Stimulated activated effector memory CD8-positive, alpha-beta T cell treated with anti-CD3 and anti-CD28 coated beads, Interleukin-12 subunit alpha, Interleukin-12 subunit beta, amount 100 ng/mL, for 72 hours (primary cell): Measurements from ENCODE around the gene CDYL.

Experiments
- ATAC-seq: fragments of 150-1000 bp; cut with Tn5 transposase; 2 replicates; pipeline ENCODE4 v1.10.0; 2021
- DNase-seq, 2 donors: peaks; one replicate each; pipeline ENCODE4 v3.0.0; 2021 to 2022; ENCODE audit warnings: low spot score in 2 of 2
- H3K27ac Mint-ChIP-seq: one replicate; pipeline ENCODE4 v1.8.0; 2022; ENCODE audit warnings: mild to moderate bottlenecking, mixed read lengths
- H3K36me3 Mint-ChIP-seq: one replicate; pipeline ENCODE4 v1.8.0; 2022; ENCODE audit warnings: mild to moderate bottlenecking, mixed read lengths
- H3K4me1 Mint-ChIP-seq: one replicate; pipeline ENCODE4 v1.8.0; 2022; ENCODE audit warnings: mixed read lengths
- H3K4me3 Mint-ChIP-seq: one replicate; pipeline ENCODE4 v1.8.0; 2022; ENCODE audit warnings: mild to moderate bottlenecking, mixed read lengths
- H3K9me3 Mint-ChIP-seq: one replicate; pipeline ENCODE4 v1.8.0; 2022; ENCODE audit warnings: mixed read lengths

CDYL gene

GRCh38 chr6:4889701-4890100 lies 113.5 kb downstream of the CDYL start:
- no peak for DNase-seq
- ATAC-seq, result no peak
- peaks cover 25% of the 10 kb centered on the region for H3K4me1 Mint-ChIP-seq
- H3K27ac Mint-ChIP-seq, result peak overlapping the region; percentile 64
- H3K36me3 Mint-ChIP-seq, result peaks cover 35% of the 10 kb centered on the region
- no peaks in the 10 kb centered on the region for H3K9me3 Mint-ChIP-seq
- H3K4me3 Mint-ChIP-seq, result no peak overlapping the region

GRCh38 chr6:4890191-4890590 lies 114.0 kb downstream of the CDYL start:
- no peaks in the 10 kb centered on the region for H3K9me3 Mint-ChIP-seq
- H3K27ac Mint-ChIP-seq, result peak overlapping the region; percentile 64
- no peak for ATAC-seq

DNA sequence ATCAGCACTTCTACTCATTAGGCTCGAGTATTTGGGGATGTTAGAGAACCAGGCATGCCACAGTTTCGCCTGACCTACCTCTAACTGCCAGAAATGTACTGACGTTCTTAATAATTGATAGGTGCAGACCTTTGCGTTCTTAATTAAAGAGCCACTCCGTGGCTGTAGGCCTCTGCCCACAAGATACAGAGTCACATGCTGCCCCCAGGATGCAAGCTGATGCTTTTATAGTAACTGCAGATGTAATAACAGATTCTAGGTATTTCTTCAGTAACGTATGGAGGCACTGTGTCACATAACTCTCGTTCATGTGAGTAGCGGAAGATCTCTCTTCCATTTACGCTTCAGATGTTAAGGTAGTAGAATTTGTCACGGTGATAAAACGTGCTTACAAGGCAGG lies 114.4 kb downstream of the CDYL start:
- H3K27ac Mint-ChIP-seq, result no peak overlapping the region
- H3K4me3 Mint-ChIP-seq, result no peak overlapping the region
- peaks cover 23% of the 10 kb centered on the region for H3K4me1 Mint-ChIP-seq
- H3K36me3 Mint-ChIP-seq, result peaks cover 36% of the 10 kb centered on the region
- DNase-seq (no peak), ATAC-seq (no peak)
- no peaks in the 10 kb centered on the region for H3K9me3 Mint-ChIP-seq

More at GRCh38 chr6:4890191-4890590, 114.0 kb downstream of the CDYL start:
- Mint-ChIP-seq H3K36me3 (peaks cover 36% of the 10 kb centered on the region), H3K4me1 (peaks cover 25% of the 10 kb centered on the region), H3K4me3 (no peak overlapping the region)
- DNase-seq, result no peak

DNA sequence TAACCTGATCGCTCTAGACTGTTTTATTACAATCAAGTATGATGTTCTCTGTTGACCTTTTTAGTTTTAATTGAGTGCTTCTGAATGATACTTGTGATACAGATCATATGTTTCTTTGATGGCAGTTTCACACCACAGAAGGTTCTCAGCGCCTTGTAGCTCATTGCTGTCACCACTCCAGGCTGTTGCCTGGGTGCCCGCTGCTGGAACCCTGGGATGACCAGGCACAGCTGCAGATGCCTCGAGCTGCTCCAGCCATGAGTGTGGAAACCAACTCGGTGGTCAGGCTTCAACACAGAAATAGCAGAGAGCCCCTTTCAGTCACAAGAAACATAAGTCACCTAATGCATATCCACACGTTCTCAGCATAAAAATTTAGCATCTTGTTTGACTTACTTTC lies 114.9 kb downstream of the CDYL start:
- no peak for DNase-seq
- Mint-ChIP-seq H3K36me3 (peaks cover 40% of the 10 kb centered on the region), H3K9me3 (no peaks in the 10 kb centered on the region), H3K4me3 (no peak overlapping the region), H3K27ac (no peak overlapping the region), H3K4me1 (peaks cover 18% of the 10 kb centered on the region)
- ATAC-seq, result no peak

- H3K4me1 Mint-ChIP-seq, result peaks cover 9% of the 10 kb centered on the region
- peak in 1 of 2 donors; percentile 40 for DNase-seq
- no peak overlapping the region for H3K4me3 Mint-ChIP-seq
- H3K9me3 Mint-ChIP-seq, result no peaks in the 10 kb centered on the region
- peaks cover 46% of the 10 kb centered on the region for H3K36me3 Mint-ChIP-seq
- no peak overlapping the region for H3K27ac Mint-ChIP-seq
- ATAC-seq, result no peak
Observed at GRCh38 chr6:4892785-4893485, 116.7 kb downstream of the CDYL start.

GRCh38 chr6:4894049-4894448 lies 117.8 kb downstream of the CDYL start:
- Mint-ChIP-seq H3K36me3 (peaks cover 46% of the 10 kb centered on the region), H3K4me3 (no peak overlapping the region), H3K27ac (no peak overlapping the region), H3K9me3 (peaks cover under 1% of the 10 kb centered on the region), H3K4me1 (peaks cover 7% of the 10 kb centered on the region)
- ATAC-seq, result no peak
- DNase-seq, result peak in 1 of 2 donors; percentile 25

- Mint-ChIP-seq H3K27ac (no peak overlapping the region), H3K4me3 (no peak overlapping the region), H3K9me3 (peaks cover 3% of the 10 kb centered on the region), H3K4me1 (no peaks in the 10 kb centered on the region), H3K36me3 (peaks cover 46% of the 10 kb centered on the region)
- ATAC-seq, result no peak
- DNase-seq, result no peak
Observed at GRCh38 chr6:4895971-4896370, 119.8 kb downstream of the CDYL start.

GRCh38 chr6:4896401-4896800 lies 120.2 kb downstream of the CDYL start:
- no peak for ATAC-seq
- H3K27ac Mint-ChIP-seq, result peak overlapping the region; percentile 17

DNA sequence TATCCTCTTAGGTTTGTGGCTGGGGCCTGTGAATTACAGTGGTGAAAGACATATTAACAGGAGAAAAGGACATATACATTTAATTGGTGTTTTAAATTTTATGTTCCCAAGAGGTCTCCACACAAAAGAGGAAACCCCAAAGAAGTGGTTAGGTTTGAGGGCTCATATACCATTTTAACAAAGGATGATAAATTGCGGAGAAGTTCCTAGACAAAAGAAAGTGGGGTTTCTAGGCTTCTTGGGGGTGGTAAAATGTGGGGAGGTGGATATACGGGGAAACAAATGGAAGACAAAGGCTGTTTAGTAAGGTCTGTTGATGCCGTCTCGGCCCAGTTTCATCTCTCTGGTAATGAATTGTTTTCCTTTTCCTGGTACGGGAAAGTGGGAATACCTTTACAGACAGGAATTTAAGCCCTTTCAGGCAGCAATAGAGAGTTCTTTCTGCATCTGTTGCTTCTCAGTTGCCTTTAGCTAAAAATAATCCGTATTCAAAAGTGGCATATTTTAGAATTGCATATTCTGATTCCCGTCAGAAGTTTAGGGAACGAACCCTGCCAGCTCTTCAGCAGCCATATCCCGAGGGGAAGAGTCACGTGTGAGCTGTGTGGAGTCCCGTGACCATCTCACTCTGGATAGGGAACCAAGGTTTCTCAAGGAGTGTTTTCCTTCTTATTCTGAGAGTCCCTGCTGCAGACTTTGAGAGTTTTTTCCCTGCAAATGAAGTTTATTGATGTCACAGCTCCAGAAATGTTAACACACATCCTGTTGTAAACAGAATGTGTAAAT lies 123.2 kb downstream of the CDYL start:
- Mint-ChIP-seq H3K36me3 (peaks cover 14% of the 10 kb centered on the region), H3K4me1 (peaks cover 9% of the 10 kb centered on the region), H3K4me3 (no peak overlapping the region), H3K9me3 (peaks cover 3% of the 10 kb centered on the region), H3K27ac (no peak overlapping the region)
- DNase-seq (no peak), ATAC-seq (no peak)

More at GRCh38 chr6:4896401-4896800, 120.2 kb downstream of the CDYL start:
- DNase-seq, result no peak
- Mint-ChIP-seq H3K4me3 (no peak overlapping the region), H3K36me3 (peaks cover 43% of the 10 kb centered on the region), H3K4me1 (peaks cover 4% of the 10 kb centered on the region), H3K9me3 (peaks cover 3% of the 10 kb centered on the region)

GRCh38 chr6:4901386-4902061 lies 125.3 kb downstream of the CDYL start:
- peaks cover 3% of the 10 kb centered on the region for H3K9me3 Mint-ChIP-seq
- ATAC-seq, result peak; percentile 71
- H3K4me3 Mint-ChIP-seq, result no peak overlapping the region

DNA sequence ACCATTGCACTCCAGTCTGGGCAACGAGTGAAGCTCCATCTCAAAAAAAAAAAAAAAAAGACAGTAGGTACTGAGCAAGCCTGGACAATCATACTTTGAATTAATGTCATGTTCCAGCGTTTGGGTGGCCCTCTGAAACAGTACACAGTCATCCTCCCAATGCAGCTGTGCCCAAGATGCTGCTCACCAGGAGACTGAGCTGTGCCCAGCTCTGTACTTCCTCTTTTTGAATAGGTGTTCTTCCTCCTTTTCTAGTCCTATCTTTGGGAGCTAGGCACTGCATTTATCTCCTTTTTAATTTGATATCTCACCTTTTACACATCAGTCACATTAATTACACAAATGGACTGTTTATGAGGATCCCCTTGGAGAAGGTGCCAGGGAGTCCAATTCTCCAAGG lies 126.2 kb downstream of the CDYL start:
- no peak overlapping the region for H3K27ac Mint-ChIP-seq
- H3K36me3 Mint-ChIP-seq, result peaks cover 7% of the 10 kb centered on the region
- peaks cover 3% of the 10 kb centered on the region for H3K9me3 Mint-ChIP-seq
- ATAC-seq (no peak), DNase-seq (peak in 1 of 2 donors; percentile 23)
- H3K4me1 Mint-ChIP-seq, result peaks cover 39% of the 10 kb centered on the region
- no peak overlapping the region for H3K4me3 Mint-ChIP-seq

More at GRCh38 chr6:4901386-4902061, 125.3 kb downstream of the CDYL start:
- peaks cover 30% of the 10 kb centered on the region for H3K4me1 Mint-ChIP-seq
- H3K36me3 Mint-ChIP-seq, result peaks cover 9% of the 10 kb centered on the region
- DNase-seq, result peak in 1 of 2 donors; percentile 41
- no peak overlapping the region for H3K27ac Mint-ChIP-seq

DNA sequence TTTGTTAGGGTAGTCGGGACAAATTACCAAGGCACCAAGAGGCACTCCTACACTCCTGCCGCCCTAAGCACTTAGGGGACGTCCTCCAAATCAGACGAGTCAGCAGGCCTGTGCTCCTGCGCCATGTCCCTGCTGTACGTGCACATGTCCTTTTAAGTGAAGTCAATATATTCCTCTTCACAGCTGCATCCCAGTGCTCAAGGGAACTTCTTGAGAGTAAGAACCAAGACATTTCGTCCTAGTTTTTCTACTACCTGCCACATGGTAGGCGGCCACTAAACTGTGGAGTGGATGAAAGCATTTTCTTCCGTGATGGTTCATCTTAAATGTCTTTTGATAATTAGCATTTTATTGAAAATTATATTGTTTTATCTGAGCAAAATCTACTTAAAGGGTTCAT lies 126.9 kb downstream of the CDYL start:
- Mint-ChIP-seq H3K36me3 (peaks cover 7% of the 10 kb centered on the region), H3K4me1 (peaks cover 46% of the 10 kb centered on the region), H3K9me3 (peaks cover 3% of the 10 kb centered on the region), H3K27ac (no peak overlapping the region), H3K4me3 (no peak overlapping the region)
- no peak for ATAC-seq
- no peak for DNase-seq

GRCh38 chr6:4903751-4904370 lies 127.7 kb downstream of the CDYL start:
- peak in 1 of 2 donors; percentile 41 for DNase-seq

GRCh38 chr6:4904461-4905025 lies 128.3 kb downstream of the CDYL start:
- Mint-ChIP-seq H3K27ac (no peak overlapping the region), H3K4me1 (peaks cover 58% of the 10 kb centered on the region), H3K4me3 (no peak overlapping the region), H3K9me3 (no peaks in the 10 kb centered on the region), H3K36me3 (peaks cover 10% of the 10 kb centered on the region)
- DNase-seq (peak in 1 of 2 donors; percentile 34), ATAC-seq (no peak)

More at GRCh38 chr6:4903751-4904370, 127.7 kb downstream of the CDYL start:
- Mint-ChIP-seq H3K4me1 (peaks cover 54% of the 10 kb centered on the region), H3K36me3 (peaks cover 7% of the 10 kb centered on the region), H3K9me3 (peaks cover 3% of the 10 kb centered on the region), H3K27ac (no peak overlapping the region), H3K4me3 (no peak overlapping the region)
- no peak for ATAC-seq

GRCh38 chr6:4905826-4906225 lies 129.6 kb downstream of the CDYL start:
- peaks cover 13% of the 10 kb centered on the region for H3K36me3 Mint-ChIP-seq
- H3K9me3 Mint-ChIP-seq, result no peaks in the 10 kb centered on the region
- H3K4me3 Mint-ChIP-seq, result peak overlapping the region; percentile 63
- ATAC-seq (no peak), DNase-seq (no peak)
- H3K27ac Mint-ChIP-seq, result peak overlapping the region; percentile 17
- peaks cover 68% of the 10 kb centered on the region for H3K4me1 Mint-ChIP-seq
